GM23338 (cell line): Measurements from ENCODE around the gene TRABD. TPM values are rescaled to one million over a fixed set of nuclear protein-coding genes. Genes with fewer than 3 reads are reported as not detected.

Experiments used
- ATAC-seq: fragments of 200-7000 bp; cut with Tn5 transposase; 3 replicates; pipeline ENCODE4 v1.9.1; 2020
- DNase-seq: peaks from one replicate; pipeline ENCODE4 v3.0.0-alpha.2; 2015; ENCODE audit warnings: low spot score
- H2AFZ ChIP-seq: fragments of 200-600 bp; sonication (generic); 2 replicates; pipeline ENCODE4 v1.8.0; 2016; ENCODE audit warnings: antibody characterized with exemption, mild to moderate bottlenecking, moderate library complexity
- H3F3A ChIP-seq: fragments of 200-600 bp; sonication (generic); replicated peaks from 2 replicates; pipeline ENCODE4 v1.8.0; 2017; ENCODE audit warnings: antibody characterized with exemption, mixed run types, low read depth
- H3K27ac ChIP-seq: fragments of 200-600 bp; sonication (generic); 2 replicates; pipeline ENCODE4 v1.6.1; 2016; ENCODE audit warnings: low read depth
- H3K27me3 ChIP-seq: fragments of 200-600 bp; sonication (generic); 2 replicates; pipeline ENCODE4 v1.8.0; 2016; ENCODE audit warnings: mild to moderate bottlenecking, mixed run types, moderate library complexity; ENCODE audit not compliant: insufficient read depth
- H3K36me3 ChIP-seq: fragments of 200-600 bp; sonication (generic); 2 replicates; pipeline ENCODE4 v1.8.0; 2016; ENCODE audit warnings: mild to moderate bottlenecking; ENCODE audit not compliant: insufficient read depth
- H3K4me1 ChIP-seq: fragments of 200-600 bp; sonication (generic); 2 replicates; pipeline ENCODE4 v1.8.0; 2016; ENCODE audit warnings: mild to moderate bottlenecking, moderate library complexity; ENCODE audit not compliant: insufficient read depth
- H3K4me2 ChIP-seq: fragments of 200-600 bp; sonication (generic); 2 replicates; pipeline ENCODE4 v1.7.1; 2017; ENCODE audit warnings: mixed run types
- H3K4me3 ChIP-seq: fragments of 200-600 bp; sonication (generic); 2 replicates; pipeline ENCODE4 v1.6.1; 2016; ENCODE audit warnings: mixed run types
- H3K79me2 ChIP-seq: fragments of 200-600 bp; sonication (generic); replicated peaks from 2 replicates; pipeline ENCODE4 v1.8.0; 2017; ENCODE audit warnings: mild to moderate bottlenecking; ENCODE audit not compliant: insufficient read depth
- H3K9me2 ChIP-seq: fragments of 200-600 bp; sonication (generic); 2 replicates; pipeline ENCODE4 v1.8.0; 2017; ENCODE audit not compliant: insufficient read depth
- H4K20me1 ChIP-seq: fragments of 200-600 bp; sonication (generic); replicated peaks from 2 replicates; pipeline ENCODE4 v1.8.0; 2017; ENCODE audit warnings: mild to moderate bottlenecking; ENCODE audit not compliant: insufficient read depth
- H3K27ac Mint-ChIP-seq: 2 replicates; pipeline ENCODE4 v1.8.0; 2020; ENCODE audit warnings: inconsistent platforms, mild to moderate bottlenecking, moderate library complexity, mixed read lengths
- H3K27me3 Mint-ChIP-seq: 3 replicates; pipeline ENCODE4 v1.8.0; 2022; ENCODE audit warnings: low read depth, mild to moderate bottlenecking, moderate library complexity, mixed read lengths, inconsistent platforms; ENCODE audit not compliant: insufficient read depth, poor library complexity
- H3K36me3 Mint-ChIP-seq: 3 replicates; pipeline ENCODE4 v1.8.0; 2021; ENCODE audit warnings: low read depth, mild to moderate bottlenecking, inconsistent platforms, moderate library complexity, mixed read lengths
- H3K4me1 Mint-ChIP-seq: 3 replicates; pipeline ENCODE4 v1.8.0; 2020; ENCODE audit warnings: mild to moderate bottlenecking, inconsistent platforms, mixed read lengths
- H3K4me3 Mint-ChIP-seq: 3 replicates; pipeline ENCODE4 v1.8.0; 2021; ENCODE audit warnings: moderate library complexity, mild to moderate bottlenecking, inconsistent platforms, mixed read lengths
- H3K9me3 Mint-ChIP-seq: 3 replicates; pipeline ENCODE4 v1.8.0; 2020; ENCODE audit warnings: moderate library complexity, mild to moderate bottlenecking, inconsistent platforms, mixed read lengths
- CREB1 ChIP-seq: fragments of 250-450 bp; sonication (Bioruptor Pico); IDR thresholded peaks from 2 replicates; pipeline ENCODE4 v1.5.0; 2020; ENCODE audit warnings: low read depth, mild to moderate bottlenecking, moderate library complexity
- ZNF331 ChIP-seq: fragments of 250-450 bp; sonication (Bioruptor Pico); IDR thresholded peaks from 2 replicates; pipeline ENCODE4 v1.5.0; 2020; ENCODE audit warnings: low read depth, mild to moderate bottlenecking, moderate library complexity
- polyA plus RNA-seq: library from polyadenylated mRNA; unstranded; fragments of >200 nt; fragmentation: Nextera tagmentation; extraction: Ambion mirVana; gene quantifications from 2 replicates; pipeline ENCODE4 v1.2.1, GENCODE V29; 2016
- total RNA-seq: library from RNA; depleted of rRNA; stranded (reverse); fragments of >200 nt; shearing (Covaris generic); gene quantifications from 2 replicates; pipeline ENCODE4 v1.2.3, GENCODE V29; 2014
- TF ChIP-seq, protein P1 (sequence below): fragments of 250-450 bp; sonication (Bioruptor Pico); IDR thresholded peaks from 2 replicates; pipeline ENCODE4 v1.5.0; 2020; ENCODE audit warnings: mild to moderate bottlenecking, moderate library complexity

TRABD gene
- total and polyA plus RNA-seq, 2 experiments from 2014 or later = 44.1 to 66.1 TPM

DNA sequence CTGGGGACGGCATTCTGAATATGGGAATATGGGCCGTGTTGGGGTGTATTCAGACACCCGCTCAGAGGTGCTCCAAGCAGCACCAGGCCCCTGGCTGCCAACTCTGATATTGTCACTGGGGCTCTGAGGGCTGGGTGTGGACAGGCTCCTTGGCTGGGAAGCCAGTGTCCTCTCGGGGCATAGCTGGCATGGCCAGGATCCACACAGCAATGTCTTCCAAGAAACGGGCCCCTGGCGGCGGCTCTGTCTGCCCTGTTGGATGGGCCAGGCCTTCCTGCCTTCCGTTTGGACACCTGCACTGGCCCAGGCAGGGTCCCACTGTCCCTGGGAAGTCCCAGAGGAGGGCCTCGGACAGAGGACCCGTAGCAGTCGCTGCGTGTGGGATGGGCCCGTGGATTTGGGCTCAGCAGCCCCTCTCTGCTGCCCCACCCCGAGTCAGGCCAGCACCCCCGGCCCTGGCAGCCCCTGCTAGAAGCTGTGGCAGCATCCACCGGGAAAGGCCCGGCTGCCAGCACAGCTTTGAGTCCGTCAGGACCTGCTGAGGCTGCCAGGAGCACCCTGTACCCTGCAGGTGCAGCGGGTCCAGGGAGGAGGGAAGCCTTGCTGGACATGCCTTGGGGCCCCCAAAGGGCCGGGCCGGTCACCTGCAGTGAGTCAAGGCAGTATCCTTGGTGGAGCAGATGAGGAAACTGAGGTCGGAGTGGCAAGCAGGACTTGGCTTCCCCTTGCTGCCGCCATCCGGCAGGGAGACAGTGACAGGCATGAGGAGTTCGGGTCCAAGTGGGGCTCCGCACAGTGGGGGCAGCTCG lies 11.1 kb upstream of the TRABD start:
- TF ChIP-seq, protein P1, sequence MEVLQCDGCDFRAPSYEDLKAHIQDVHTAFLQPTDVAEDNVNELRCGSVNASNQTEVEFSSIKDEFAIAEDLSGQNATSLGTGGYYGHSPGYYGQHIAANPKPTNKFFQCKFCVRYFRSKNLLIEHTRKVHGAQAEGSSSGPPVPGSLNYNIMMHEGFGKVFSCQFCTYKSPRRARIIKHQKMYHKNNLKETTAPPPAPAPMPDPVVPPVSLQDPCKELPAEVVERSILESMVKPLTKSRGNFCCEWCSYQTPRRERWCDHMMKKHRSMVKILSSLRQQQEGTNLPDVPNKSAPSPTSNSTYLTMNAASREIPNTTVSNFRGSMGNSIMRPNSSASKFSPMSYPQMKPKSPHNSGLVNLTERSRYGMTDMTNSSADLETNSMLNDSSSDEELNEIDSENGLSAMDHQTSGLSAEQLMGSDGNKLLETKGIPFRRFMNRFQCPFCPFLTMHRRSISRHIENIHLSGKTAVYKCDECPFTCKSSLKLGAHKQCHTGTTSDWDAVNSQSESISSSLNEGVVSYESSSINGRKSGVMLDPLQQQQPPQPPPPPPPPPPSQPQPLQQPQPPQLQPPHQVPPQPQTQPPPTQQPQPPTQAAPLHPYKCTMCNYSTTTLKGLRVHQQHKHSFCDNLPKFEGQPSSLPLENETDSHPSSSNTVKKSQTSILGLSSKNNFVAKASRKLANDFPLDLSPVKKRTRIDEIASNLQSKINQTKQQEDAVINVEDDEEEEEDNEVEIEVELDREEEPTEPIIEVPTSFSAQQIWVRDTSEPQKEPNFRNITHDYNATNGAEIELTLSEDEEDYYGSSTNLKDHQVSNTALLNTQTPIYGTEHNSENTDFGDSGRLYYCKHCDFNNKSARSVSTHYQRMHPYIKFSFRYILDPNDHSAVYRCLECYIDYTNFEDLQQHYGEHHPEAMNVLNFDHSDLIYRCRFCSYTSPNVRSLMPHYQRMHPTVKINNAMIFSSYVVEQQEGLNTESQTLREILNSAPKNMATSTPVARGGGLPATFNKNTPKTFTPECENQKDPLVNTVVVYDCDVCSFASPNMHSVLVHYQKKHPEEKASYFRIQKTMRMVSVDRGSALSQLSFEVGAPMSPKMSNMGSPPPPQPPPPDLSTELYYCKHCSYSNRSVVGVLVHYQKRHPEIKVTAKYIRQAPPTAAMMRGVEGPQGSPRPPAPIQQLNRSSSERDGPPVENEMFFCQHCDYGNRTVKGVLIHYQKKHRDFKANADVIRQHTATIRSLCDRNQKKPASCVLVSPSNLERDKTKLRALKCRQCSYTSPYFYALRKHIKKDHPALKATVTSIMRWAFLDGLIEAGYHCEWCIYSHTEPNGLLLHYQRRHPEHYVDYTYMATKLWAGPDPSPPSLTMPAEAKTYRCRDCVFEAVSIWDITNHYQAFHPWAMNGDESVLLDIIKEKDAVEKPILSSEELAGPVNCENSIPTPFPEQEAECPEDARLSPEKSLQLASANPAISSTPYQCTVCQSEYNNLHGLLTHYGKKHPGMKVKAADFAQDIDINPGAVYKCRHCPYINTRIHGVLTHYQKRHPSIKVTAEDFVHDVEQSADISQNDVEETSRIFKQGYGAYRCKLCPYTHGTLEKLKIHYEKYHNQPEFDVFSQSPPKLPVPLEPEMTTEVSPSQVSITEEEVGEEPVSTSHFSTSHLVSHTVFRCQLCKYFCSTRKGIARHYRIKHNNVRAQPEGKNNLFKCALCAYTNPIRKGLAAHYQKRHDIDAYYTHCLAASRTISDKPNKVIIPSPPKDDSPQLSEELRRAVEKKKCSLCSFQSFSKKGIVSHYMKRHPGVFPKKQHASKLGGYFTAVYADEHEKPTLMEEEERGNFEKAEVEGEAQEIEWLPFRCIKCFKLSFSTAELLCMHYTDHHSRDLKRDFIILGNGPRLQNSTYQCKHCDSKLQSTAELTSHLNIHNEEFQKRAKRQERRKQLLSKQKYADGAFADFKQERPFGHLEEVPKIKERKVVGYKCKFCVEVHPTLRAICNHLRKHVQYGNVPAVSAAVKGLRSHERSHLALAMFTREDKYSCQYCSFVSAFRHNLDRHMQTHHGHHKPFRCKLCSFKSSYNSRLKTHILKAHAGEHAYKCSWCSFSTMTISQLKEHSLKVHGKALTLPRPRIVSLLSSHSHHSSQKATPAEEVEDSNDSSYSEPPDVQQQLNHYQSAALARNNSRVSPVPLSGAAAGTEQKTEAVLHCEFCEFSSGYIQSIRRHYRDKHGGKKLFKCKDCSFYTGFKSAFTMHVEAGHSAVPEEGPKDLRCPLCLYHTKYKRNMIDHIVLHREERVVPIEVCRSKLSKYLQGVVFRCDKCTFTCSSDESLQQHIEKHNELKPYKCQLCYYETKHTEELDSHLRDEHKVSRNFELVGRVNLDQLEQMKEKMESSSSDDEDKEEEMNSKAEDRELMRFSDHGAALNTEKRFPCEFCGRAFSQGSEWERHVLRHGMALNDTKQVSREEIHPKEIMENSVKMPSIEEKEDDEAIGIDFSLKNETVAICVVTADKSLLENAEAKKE (CRISPR knock-in tag) = no peak
- no peak for TF ChIP-seq ZNF331

DNA sequence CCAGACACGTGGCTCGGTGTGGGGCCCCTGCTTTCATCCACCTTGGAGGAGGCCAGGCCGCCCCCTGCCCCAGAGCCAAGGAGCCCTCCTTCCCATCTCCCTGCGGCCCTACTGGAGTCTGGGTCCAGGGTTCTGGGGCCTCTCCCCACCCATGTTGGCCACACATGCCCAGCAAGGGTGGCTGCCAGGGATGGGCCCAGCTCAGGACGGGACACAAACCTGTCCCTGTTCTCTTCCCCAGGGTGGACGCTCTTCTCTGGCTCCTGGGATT lies 10.6 kb upstream of the TRABD start:
- H3K79me2 ChIP-seq = no peaks in the 10 kb centered on the region
- Mint-ChIP-seq H3K9me3 (no peaks in the 10 kb centered on the region), H3K36me3 (peaks cover 4% of the 10 kb centered on the region; the same call in 1 of the 3 replicates), H3K4me3 (no peak overlapping the region), H3K4me1 (peaks cover 5% of the 10 kb centered on the region), H3K27ac (no peak overlapping the region), H3K27me3 (peaks cover 14% of the 10 kb centered on the region)
- DNase-seq (no peak), ATAC-seq (no peak)
- 0 out of 2 replicates have a peak, but pooled peaks cover 7% of the 10 kb centered on the region for H3K4me1 ChIP-seq
- no peaks in the 10 kb centered on the region for H3K36me3 ChIP-seq
- no peaks in the 10 kb centered on the region for H3K9me2 ChIP-seq
- no peaks in the 10 kb centered on the region for H4K20me1 ChIP-seq
- no peak overlapping the region for H3K27ac ChIP-seq
- H3K4me2 ChIP-seq = no peak overlapping the region
- H3K4me3 ChIP-seq = no peak overlapping the region
- H3K27me3 ChIP-seq = peaks cover 8% of the 10 kb centered on the region; the same call in 1 of the 2 replicates
- H2AFZ ChIP-seq = no peak overlapping the region
- no peaks in the 10 kb centered on the region for H3F3A ChIP-seq
- TF ChIP-seq CREB1 = no peak
- TF ChIP-seq, protein P1 (CRISPR knock-in tag) = no peak

More for the DNA sequence above, 11.1 kb upstream of the TRABD start:
- H3K9me2 ChIP-seq = no peaks in the 10 kb centered on the region
- no peak overlapping the region for H3K4me3 ChIP-seq
- H4K20me1 ChIP-seq = no peaks in the 10 kb centered on the region
- Mint-ChIP-seq H3K27me3 (peaks cover 12% of the 10 kb centered on the region), H3K4me3 (no peak overlapping the region), H3K4me1 (peaks cover 5% of the 10 kb centered on the region), H3K9me3 (no peaks in the 10 kb centered on the region), H3K36me3 (peaks cover under 1% of the 10 kb centered on the region; the same call in 1 of the 3 replicates), H3K27ac (no peak overlapping the region)
- H3K4me1 ChIP-seq = 0 out of 2 replicates have a peak, but pooled peaks cover 7% of the 10 kb centered on the region
- H3K79me2 ChIP-seq = no peaks in the 10 kb centered on the region
- DNase-seq (no peak), ATAC-seq (no peak)
- no peak overlapping the region for H3K4me2 ChIP-seq
- no peak overlapping the region for H3K27ac ChIP-seq
- H2AFZ ChIP-seq = no peak overlapping the region
- peaks cover 8% of the 10 kb centered on the region; the same call in 1 of the 2 replicates for H3K27me3 ChIP-seq
- no peaks in the 10 kb centered on the region for H3K36me3 ChIP-seq
- H3F3A ChIP-seq = no peaks in the 10 kb centered on the region
